SIG-M5 (cell line): ENCODE results near the gene GNG7.
"Not testable (repeated sequence)": the region's sequence is repeated elsewhere in the genome, so short reads cannot be mapped to it uniquely, and the experiment has no call there.

Experiments used
- DNase-seq: peaks from one replicate; lab custom pipeline; 2025; lab: John Stamatoyannopoulos, UW

Gene GNG7

DNA sequence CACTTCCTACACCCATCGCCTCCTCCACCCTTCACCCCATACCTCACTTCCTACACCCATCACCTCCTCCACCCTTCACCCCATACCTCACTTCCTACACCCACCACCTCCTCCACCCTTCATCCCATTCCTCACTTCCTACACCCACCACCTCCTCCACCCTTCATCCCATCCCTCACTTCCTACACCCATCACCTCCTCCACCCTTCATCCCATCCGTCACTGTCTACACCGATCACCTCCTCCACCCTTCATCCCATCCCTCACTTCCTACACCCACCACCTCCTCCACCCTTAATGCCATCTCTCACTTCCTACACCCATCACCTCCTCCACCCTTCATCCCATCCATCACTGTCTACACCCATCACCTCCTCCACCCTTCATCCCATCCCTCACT, 10.7 kb upstream of the GNG7 start:
- DNase-seq = not testable (repeated sequence)

DNA sequence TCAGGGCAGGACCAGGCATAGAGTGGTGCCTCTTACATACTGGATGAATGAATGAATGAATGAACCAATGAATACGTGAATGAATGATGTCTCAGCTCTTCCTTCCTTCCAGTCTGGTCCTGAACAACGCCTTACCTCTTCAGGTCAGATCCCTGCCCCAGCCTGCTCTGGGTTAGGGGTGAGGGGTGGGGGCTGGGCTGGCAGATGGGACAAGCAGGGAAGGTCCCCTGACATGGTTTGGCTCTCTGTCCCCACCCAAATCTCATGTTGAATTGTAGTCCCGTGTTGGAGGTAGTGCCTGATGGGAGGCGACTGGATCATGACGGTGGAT, 9.3 kb upstream of the GNG7 start:
- DNase-seq = no peak

DNA sequence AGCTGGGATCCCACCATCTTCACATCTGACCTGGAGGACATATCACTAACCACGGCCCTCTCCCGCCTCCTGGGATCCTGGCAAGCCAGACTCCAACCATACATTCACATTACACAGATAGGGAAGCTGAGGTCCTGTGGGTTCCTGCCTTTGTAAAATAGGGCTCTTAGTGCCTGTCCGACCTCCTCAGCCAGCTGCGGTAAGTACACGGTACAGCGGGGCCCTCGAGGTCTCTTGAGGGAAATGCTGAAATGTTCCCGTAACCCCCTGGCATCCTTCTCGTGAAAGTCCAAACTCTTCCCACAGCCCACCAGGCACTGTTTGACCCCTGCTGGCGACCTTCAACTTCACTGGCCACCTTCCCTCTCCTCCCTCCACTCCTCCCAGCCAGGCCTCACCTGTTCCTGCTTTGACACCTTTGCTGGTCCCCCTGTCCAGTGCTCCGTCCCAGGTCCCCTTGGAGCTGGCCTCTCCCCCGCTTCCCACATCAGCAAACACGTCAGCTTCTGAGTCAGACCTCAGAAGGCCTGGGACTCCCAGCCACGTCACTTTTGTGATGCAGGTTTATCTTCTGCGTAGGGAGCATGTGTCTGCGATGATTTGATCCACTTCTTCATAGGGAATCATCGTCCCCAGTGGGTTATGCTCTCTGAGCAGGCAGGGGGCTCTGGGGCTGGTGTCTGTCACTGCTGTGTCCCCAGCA, 8.8 kb upstream of the GNG7 start:
- no peak for DNase-seq

DNA sequence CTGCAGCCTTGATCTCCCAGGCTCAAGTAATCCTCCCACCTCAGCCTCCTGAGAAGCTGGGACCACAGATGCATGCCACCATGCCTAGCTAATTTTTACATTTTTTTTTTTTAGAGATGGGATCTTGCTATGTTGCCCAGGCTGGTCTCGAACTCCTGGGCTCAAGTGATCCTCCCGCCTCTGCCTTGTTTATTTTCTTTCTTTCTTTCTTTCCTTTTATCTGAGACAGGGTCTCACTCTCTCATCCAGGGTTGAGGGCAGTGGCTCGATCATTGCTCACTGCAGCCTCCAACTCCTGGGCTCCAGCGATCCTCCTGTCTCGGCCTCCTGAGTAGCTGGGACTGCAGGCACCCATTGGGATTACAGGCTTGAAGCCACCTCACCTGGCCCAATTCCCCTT, 3.8 kb upstream of the GNG7 start:
- DNase-seq = no peak

DNA sequence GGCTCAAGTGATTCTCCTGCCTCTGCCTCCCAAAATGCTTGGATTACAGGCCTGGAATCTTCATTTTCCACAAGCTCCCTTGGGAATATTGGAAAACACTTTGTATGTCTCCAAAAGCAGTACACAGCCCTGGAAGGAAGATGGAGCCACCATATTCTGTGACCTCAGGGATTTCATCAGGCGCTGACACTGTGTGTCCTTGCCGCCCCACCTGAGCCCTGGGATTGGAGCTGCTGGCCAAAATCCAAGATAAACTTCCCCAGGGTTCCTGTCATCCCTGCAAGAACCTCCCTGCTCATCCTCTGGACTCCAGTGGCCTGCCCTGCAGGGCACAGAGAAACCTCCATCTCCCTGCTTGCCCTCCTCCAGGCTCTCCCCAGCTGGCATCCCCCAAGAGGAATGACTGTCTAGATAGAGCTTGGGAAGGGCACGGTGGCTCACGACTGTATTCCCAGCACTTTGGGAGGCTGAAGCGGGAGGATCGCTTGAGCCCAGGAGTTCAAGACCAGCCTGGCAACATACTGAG, 1.3 kb upstream of the GNG7 start:
- no peak for DNase-seq

DNA sequence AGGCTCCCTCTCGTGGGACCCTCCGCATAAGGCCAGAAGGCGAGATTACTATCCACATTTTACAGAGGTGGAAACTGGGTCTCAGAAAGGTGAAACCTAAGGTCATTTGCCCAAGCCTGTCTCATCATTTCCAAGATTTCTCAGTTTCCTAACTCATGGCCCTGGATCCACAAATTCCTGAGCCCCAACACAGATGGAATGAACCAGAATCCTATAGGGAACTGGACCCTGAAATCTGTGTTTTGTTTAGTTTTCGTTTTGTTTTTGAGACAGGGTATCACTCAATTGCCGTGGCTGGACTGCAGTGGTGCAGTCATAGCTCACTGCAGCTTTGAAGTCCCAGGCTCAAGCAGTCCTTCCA, 563 bp upstream of the GNG7 start:
- no peak for DNase-seq

DNA sequence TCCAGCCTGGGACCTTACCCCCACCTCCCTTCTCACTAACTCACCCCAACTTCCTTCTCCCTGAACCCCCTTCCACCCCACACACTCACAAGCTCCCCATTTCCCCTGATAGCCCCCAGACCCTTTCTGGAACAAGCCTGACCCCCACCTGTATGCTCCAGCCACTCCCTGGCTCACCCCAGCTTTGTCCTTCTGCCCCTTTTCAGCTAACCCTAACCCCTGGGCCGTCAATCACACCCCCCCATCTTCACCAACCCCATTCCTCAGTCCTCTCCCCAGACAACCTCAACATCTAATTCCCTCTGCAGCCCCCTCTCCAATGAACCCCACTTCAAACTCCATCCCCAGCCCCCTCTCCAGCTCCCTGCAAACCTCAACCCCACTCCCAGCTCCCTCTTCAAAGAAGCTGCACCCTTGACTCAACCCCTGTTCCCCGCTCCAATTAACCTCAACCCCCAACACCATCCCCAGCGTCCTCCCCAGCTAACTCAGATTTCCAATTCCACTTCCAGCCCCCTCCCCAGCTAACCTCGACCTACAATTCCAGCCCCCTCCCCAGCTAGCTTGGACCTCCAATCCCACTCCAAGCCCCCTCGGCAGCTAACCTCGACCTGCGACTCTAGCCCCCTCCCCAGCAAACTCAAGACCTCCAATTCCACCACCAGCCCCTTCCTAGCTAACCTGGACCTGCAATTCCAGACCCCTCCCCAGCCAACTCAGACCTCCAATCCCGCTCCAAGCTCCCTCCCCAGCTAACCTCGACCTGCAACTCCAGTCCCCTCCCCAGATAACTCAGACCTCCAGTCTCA, 929 bp downstream of the GNG7 start:
- DNase-seq = no peak

DNA sequence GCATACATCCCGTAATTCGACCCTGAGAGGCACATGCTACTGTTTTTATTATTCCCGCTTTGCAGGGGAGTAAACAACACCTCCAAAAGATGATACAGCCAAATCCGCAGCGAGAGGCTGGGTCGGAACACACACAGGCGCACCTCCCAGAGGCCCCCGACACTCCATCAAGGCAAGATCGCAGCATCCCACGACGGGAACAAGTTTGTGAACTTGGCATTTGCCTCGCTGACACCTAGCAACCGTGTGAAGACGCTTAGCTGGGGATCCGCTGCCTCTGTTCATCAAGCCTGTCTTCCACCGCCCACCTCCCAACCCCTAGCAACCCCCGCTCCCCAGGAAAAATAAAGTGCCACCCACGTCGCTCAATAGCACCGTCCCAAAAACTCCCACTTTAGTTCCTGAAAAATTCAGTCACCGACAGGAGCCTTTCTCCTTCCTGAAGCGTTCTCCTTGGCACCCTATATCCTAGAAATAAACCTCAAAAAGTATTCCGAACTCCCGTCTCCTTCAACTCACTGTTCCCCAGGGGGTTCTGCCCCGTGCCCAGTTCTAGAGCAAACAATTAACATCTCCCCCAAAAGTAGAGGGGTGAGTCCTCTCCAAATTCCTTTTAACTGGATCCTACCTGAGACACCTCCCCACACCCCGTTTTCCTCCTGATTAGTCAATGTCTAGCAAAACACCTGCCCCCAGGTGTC, 1.7 kb downstream of the GNG7 start:
- DNase-seq = no peak

DNA sequence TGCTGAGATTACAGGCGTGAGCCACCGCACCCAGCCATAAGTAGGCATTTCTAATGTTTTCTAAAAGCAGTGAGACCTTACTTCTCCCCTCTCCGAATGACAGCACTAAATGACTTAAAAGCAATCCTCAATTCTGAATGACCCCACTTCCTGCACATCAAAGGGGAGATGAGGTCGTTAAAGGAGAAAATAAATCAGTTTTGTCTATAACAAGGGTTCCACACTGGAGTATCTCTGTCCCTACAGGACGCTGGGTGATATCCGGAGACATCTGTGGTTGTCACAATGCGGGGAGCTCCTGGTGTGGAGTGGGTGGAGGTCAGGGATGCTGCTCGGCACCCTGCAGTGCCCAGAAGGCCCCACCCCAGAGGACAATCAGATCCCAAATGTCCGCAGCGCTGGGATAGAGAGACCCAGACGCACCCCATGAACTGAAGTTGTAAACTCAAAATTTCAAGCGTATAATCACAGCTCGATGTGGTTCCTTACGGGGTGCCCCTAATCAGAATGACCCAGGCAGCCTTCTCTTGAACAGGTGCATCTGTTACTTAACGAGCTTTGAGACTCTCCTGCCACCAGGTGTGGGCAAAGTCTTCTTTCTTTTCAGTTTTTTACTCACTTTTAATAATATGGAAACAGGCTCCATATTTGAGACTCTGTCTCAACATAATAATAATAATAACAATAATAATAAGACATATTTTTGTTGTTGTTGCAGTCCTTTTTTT, 2.9 kb downstream of the GNG7 start:
- DNase-seq = no peak

DNA sequence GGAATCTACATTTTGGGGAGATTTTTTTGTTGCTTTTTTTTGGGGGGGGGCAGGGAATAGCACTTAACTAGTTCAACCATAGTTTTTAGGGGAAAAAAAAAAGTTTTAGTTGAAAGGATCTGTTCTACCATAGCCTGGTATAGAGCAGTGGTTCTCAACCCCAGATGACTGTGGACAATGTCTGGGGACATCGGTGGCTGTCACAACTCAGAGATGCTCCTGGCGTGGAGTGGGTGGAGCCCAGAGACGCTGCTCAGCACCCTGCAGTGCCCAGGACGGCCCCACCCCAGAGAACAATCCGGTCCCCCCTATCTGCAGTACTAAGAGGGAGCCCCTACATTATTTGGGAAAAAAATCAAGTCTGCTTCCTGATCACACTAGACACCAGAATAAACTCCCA, 8.3 kb downstream of the GNG7 start:
- no peak for DNase-seq

DNA sequence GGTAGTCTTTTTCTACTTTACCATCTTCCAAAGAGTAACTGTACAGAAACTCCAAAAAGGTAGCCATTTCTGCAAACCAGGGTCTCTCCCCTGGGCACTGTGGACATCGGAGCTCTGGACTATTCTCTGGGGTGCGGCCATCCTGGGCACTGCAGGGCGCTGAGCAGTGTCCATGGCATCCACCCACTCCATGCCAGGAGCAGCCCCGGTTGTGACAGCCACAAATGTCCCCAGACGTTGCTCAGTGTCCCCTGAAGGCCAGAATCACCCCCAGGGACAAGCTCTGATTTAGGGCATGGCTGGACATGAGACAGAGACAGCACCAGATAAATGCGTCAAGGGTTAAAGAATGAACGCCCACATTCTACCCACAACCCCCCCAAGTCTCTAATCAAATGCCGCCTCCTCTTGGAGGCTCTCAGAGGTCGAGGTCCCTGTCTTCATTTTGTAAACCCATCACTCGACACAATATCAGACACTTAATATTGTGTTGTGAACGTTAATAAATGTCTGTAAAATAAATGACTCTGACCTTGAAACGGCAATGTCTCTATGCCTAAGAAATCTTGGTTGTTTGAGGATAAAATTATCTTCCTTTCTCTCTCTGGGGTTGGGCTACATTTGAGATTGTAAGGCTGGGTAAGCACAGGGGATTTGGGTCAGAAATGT, 8.9 kb downstream of the GNG7 start:
- no peak for DNase-seq

DNA sequence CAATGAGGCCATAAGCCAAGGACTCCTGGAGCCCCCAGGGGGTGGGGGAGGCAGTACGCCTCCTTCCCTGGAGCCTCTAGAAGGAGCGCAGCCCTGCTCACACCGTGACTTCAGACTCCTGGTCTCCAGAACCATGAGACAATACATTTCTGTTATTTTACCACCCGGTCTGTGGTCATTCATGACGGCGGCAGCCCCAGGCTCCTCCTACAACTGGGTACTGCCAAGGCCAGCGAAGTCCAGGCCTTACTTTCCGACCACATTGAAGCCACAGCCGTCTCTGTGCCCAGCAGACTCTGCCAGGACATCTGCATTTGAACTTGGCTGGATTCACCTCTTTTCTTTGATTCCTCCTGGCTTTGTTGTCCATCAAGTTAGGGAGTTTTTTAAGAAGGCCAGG, 10.5 kb downstream of the GNG7 start:
- DNase-seq = no peak

DNA sequence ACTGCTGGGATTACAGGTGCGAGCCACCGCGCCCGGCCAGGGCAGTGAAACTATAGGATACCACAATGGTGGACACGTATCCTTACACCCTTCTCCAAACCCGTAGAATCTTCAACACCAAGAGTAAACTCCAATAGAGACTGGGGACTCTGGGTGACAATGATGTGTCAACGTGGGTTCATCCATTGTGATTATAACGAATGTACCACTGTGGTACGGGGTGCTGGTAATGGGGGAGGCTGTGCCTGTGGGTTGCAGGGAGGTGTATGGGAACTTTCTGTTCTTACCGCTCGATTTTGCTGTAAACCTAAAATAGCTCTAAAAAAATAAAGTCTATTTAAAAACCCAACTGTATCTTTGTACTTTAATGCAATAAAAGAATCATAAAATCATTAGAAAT, 11.6 kb downstream of the GNG7 start:
- no peak for DNase-seq

DNA sequence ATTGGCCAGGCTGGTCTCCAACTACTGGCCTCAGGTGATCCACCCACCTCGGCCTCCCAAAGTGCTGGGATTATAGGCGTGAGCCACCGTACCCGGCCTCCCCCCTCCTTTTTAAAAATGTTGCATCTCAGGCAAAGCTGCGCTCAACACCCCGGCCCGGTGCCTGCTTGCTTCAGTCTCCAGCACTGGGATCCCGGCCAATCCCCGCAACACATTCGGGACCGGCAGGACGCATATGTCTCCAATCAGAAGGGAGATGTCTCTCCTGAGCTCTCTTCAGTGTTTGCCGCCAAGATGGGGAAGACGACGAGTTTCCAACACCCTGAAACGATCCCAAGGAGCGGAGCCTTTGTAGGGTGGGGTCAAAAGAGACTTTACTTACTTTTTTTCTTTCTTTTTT, 16.1 kb downstream of the GNG7 start:
- DNase-seq = no peak

DNA sequence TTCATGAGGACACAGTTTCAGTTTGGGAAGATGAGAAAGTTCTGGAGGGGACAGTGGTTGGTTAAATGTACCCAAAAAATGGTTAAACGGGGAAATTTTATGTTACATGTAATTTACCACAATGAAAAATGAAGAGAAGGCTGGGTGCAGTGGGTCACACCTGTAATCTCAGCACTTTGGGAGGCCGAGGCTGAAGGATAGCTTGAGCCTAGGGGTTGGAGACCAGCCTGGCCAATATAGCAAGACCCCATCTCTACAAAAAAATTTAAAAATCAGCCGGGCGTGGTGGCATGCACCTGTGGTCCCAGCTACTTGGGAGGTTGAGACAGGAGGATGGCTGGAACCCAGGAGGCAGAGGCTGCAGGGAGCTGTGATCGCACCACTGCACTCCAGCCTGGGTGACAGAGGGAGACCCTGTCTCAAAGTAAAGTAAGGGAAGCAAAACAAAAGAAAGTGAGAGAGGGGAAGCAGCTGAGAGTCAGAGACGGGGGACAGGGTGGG, 17.2 kb downstream of the GNG7 start:
- no peak for DNase-seq

DNA sequence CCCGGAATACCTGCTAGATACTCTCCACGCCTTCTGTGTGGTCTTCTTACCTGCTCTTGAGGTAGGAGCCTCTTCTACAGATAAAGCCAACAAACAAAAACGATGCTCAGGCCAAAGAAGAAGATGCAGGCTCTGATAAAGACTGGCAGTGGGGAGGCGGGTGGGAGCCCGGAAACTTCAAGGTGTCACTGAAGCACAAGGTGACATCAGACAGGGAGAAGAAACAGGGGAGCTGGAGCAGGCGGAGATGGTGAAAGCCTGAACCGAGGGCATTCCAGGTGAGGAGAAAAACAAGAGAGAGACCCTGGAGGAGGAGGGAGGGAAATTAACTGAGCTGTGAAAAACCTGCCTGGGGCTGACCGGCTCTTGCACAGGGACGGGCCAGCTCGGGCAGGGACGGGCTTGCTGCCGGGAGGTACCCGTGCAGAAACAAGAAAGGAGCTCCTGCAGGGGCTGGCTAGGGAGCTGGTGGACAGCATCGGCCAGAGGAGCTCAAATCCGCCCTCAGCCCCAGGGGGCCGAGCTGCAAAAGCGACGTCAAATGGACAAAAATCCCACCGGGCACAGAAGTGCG, 19.0 kb downstream of the GNG7 start:
- no peak for DNase-seq

DNA sequence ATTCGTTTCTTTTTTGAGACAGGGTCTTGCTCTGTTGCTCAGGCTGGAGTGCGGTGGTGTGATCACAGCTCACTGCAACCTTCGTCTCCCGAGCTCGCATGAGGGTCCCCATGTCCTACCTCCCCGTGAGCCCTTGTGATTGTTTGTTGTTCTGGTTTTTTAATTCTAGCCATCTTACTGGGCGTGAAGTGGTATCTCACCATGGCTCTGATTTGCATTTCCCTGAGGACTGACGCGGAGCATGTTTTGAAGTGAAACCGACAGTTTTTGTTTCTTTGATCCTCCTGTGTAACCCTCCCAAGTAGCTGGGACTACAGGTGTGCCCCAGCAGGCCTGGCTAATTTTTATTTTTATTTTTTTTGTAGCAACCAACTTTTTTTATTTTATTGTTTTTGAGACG, 21.7 kb downstream of the GNG7 start:
- no peak for DNase-seq

DNA sequence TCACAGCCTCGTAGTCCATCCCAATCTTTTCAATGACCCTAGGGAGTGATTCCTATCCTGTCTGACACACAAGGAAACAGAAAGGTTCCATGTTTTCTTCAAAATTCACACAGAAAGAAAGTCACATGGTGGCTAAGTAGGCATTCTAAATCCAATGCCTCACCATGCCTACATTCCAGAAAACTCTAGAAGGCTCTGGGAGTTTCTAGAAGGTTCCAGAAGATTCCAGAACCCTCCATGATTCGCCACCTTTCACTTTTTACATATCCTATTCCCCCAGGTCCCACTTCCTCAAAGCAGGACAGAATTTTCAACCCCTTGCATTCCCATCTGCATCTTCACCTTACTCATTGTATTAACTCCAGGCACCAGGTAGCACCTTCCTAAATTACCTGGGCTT, 23.1 kb downstream of the GNG7 start:
- DNase-seq = no peak

DNA sequence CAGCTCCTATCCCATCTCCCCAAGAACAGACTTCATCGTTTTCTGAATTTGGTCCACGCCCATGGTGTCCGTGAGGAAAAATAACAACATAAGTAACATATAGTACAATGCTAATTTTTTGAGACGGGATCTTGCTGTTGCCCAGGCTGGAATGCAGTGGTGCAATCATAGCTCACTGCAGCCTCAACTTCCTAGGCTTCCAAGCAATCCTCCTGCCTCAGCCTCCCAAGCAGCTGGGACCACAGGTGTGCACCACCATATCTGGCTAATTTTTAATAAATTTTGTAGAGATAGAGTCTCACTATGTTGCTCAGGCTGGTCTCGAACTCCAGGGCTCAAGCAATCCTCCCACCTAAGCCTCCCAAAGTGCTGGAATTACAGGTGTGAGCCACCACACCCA, 23.5 kb downstream of the GNG7 start:
- not testable (repeated sequence) for DNase-seq

DNA sequence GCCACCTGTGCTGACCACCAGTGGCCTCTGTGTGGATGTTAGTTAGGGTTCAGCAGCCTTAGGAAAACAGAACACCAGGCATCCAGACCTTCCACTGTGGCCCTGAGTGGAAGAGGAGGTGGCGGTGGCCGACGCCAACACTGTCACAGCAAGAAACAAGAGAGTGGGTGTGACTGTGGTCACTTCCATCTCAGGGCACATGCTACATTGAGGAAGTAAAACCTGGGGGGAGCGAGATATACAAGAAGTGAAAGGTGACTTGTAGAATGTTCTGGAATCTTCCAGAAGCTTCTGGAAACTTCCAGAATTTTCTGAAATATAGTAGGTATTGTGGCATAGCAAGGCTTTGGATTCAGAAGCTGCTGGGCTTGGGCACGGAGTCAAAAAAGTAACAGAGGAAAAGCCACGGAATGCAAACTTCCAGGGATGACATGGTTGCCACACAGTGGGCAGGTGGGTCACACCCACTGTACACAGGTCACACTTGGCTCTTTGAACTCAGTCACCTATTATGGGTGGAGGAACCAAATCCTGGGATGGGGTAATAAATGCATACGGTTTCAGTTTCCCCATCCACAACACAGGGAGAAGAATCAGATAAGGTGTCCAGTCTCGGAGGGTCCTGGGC, 24.3 kb downstream of the GNG7 start:
- no peak for DNase-seq

DNA sequence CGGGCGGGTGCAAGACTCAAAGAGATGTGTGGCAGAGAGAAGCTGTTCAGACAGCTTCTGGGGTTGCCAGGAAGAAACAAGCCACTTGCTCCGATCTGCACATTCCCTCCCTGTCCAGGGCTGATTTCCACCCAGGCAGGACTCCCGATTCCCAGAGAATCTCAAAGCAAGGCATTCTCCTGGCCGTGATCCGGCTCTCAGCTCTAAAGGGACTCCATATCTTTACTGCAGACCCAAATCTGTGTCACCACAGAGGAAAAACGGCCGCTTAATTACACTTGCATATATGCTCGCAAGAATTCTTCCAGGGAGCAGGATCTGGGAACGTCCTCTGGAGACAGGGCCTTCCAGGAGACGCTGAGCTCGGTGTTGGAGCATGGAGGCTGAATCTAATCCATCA, 25.7 kb downstream of the GNG7 start:
- DNase-seq = no peak
